ENCODE data around the gene HSPA4L.

GRCh38 chr4:127844601-127845116 is 62.5 kb downstream of the HSPA4L start:
- TF ChIP-seq POLR2AphosphoS5 (IDR thresholded peaks at IDR 0.05) (no peak), POLR2A (IDR thresholded peaks at IDR 0.05) (no peak), CTCF (IDR thresholded peaks at IDR 0.05) (no peak)

Measured in sigmoid colon (tissue), 4 donors.